Common myeloid progenitor, CD34-positive (primary cell): ENCODE data around the gene CTSO.

ENCODE experiments used
- CTCF ChIA-PET: fragments of 350-600 bp; sonication (Branson Sonifier 250); formaldehyde crosslinking; loops from one replicate; lab custom pipeline; 2021; ENCODE audit warnings: antibody characterized with exemption; lab: Charles Lee
- POLR2A ChIA-PET: fragments of 350-600 bp; sonication (Branson Sonifier 250); formaldehyde crosslinking; loops from one replicate; lab custom pipeline; 2021; ENCODE audit warnings: antibody characterized with exemption; lab: Charles Lee
- DNase-seq, 3 donors: peaks; one replicate each; pipeline versions ENCODE4 v3.0.0 to v3.0.0-alpha.2; 2013
- H3K27ac ChIP-seq, 2 experiments: 1 replicate in 1 of 2; 2 replicates in 1 of 2; pipeline ENCODE4 v1.7.0; 2013; ENCODE audit warnings: inconsistent platforms in 2 of 2, low read length in 2 of 2, mild to moderate bottlenecking in 2 of 2, low read depth in 1 of 2, moderate library complexity in 1 of 2; ENCODE audit not compliant: severe bottlenecking in 2 of 2, insufficient read depth in 1 of 2, poor library complexity in 1 of 2
- H3K27me3 ChIP-seq, 5 experiments: replicated peaks in 2 of 5; 1 replicate in 3 of 5; 2 replicates in 2 of 5; pipeline versions ENCODE4 v1.6.1 to v1.7.0; 2013; ENCODE audit warnings: low read length in 4 of 5, mild to moderate bottlenecking in 2 of 5, moderate library complexity in 2 of 5, inconsistent platforms in 1 of 5; ENCODE audit not compliant: insufficient read depth in 5 of 5, control insufficient read depth in 4 of 5
- H3K36me3 ChIP-seq, 4 experiments: 1 replicate in 2 of 4; 2 replicates in 2 of 4; pipeline versions ENCODE4 v1.6.1 to v1.7.0; 2013; ENCODE audit warnings: low read length in 3 of 4, control low read depth in 1 of 4, mild to moderate bottlenecking in 1 of 4; ENCODE audit not compliant: control insufficient read depth in 4 of 4, insufficient read depth in 4 of 4
- H3K4me1 ChIP-seq, 4 experiments: 1 replicate in 3 of 4; 2 replicates in 1 of 4; pipeline versions ENCODE4 v1.6.1 to v1.7.1; 2013; ENCODE audit warnings: low read length in 3 of 4, mild to moderate bottlenecking in 3 of 4, control low read depth in 1 of 4, inconsistent platforms in 1 of 4, moderate library complexity in 1 of 4; ENCODE audit not compliant: control insufficient read depth in 4 of 4, insufficient read depth in 4 of 4; ENCODE audit errors: control extremely low read depth in 1 of 4
- H3K4me3 ChIP-seq, 7 experiments: 1 replicate in 4 of 7; 2 replicates in 3 of 7; pipeline versions ENCODE4 v1.5.1 to v1.7.0; 2013; ENCODE audit warnings: mild to moderate bottlenecking in 7 of 7, low read length in 6 of 7, moderate library complexity in 6 of 7, inconsistent platforms in 2 of 7, low read depth in 2 of 7, control low read depth in 1 of 7; ENCODE audit not compliant: insufficient read depth in 4 of 7, control insufficient read depth in 1 of 7; ENCODE audit errors: extremely low read depth in 1 of 7
- H3K9me3 ChIP-seq, 5 experiments: 1 replicate in 4 of 5; 2 replicates in 1 of 5; pipeline versions ENCODE4 v1.6.1 to v1.7.1; 2013; ENCODE audit warnings: low read length in 4 of 5, mild to moderate bottlenecking in 2 of 5, inconsistent platforms in 1 of 5, low read depth in 1 of 5, moderate library complexity in 1 of 5; ENCODE audit not compliant: control insufficient read depth in 4 of 5, insufficient read depth in 2 of 5; ENCODE audit errors: control extremely low read depth in 1 of 5
- WGBS: methylation state at CpG from one replicate; pipeline ENCODE4 v1.1.5; 2013; ENCODE audit not compliant: insufficient coverage; 5-methylcytosine and 5-hydroxymethylcytosine counted together

The CTSO gene

DNA sequence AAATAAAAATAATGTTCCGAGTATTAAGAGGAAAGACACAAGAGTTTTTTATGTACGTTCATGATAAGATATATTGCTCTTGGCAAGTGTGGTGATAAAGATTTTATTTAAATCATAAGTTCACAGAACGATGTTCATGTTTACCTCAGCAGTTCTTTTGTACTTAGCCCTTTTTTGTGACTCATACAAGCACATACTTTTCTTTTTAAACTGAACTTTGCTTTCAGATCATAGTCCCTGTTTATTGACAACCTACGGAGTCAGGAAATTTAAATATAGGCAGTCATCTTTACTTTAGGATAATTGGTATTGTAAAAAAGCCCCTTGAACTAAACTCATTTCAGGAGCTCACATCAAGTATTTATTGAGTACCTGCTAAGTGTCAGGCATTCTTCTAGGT, 1.3 kb upstream of the CTSO start:
- DNase-seq = no peak
- Histone ChIP-seq H3K27ac (no peak overlapping the region), H3K4me1 (peaks cover 0 to 6% (median 4%) of the 10 kb centered on the region in 4 experiments), H3K9me3 (no peaks in the 10 kb centered on the region), H3K27me3 (peaks cover 0 to under 1% (median 0%) of the 10 kb centered on the region in 5 experiments), H3K36me3 (no peaks in the 10 kb centered on the region), H3K4me3 (no peak overlapping the region)
- WGBS = 100% methylated on average over 2 of the region's 4 CpGs
- ChIA-PET CTCF (no interaction called here), POLR2A (no interaction called here)

DNA sequence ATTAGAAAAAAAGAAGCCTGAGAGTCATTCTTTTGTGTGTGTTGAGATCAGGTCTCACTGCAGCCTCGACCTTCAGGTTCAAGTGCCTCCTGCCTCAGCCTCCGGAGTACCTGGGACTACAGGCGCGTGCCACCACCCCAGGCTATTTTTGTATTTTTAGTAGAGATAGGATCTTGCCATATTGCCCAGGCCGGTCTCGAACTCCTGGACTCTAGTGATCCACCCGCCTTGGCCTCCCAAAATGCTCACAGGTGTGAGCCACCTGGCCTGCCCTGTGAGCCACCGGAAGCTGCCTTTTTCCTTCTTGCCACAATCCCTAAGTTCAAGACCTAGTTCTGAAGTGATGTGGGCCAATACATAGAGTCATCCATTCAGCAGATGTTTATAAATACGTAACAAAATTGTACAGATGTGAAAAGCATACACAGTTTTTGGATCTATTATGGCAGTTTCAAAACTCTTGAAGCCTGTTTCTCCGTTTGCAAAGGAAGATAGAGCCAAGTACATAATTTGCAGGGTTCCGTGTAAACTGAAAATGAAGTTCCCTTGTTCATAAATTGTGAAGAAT, 536 bp upstream of the CTSO start:
- Histone ChIP-seq H3K4me3 (peak overlapping the region in 6 of 7 experiments; percentile 84 to 98 (median 92)), H3K27me3 (no peaks in the 10 kb centered on the region), H3K36me3 (no peaks in the 10 kb centered on the region), H3K27ac (peak overlapping the region; percentile 77 to 93), H3K9me3 (no peaks in the 10 kb centered on the region), H3K4me1 (peaks cover 0 to 6% (median 4%) of the 10 kb centered on the region in 4 experiments)
- CTCF ChIA-PET = interaction anchor here (0.9 to 3.0 kb wide), 5 partner anchors 10 to 215 kb away, joined by 3 to 27 read pairs (median 5); no protein-coding TSS in a partner anchor
- POLR2A ChIA-PET = no interaction called here
- whole genome bisulfite sequencing = 92% methylated on average over 8 of the region's 11 CpGs
- DNase-seq = no peak

DNA sequence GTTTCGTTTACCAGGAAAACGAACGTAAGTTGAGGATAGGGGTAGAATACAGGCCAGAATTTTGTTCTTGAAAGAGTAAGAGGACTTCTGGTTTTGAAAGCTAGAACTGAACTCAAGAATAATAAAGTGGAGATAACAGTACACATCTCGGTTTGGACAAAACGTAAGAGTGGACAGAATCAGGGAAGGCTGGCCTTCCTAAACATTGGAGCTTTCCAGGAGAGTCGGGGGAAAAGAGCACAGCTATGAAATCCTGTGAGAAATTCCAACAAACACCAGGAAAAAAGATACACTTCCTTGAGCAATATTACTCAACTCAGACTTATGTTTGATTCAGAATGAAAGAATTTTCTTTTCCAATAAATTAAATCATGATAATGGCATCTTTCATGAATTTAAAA, 1.2 kb downstream of the CTSO start:
- Histone ChIP-seq H3K27me3 (no peaks in the 10 kb centered on the region), H3K9me3 (no peaks in the 10 kb centered on the region), H3K4me1 (peaks cover 0 to 6% (median 4%) of the 10 kb centered on the region in 4 experiments), H3K27ac (no peak overlapping the region), H3K36me3 (no peaks in the 10 kb centered on the region), H3K4me3 (peak overlapping the region in 2 of 7 experiments; percentile 96 to 98)
- CTCF ChIA-PET = interaction anchor here (0.9 to 3.0 kb wide), 12 partner anchors 9 to 581 kb away, joined by 3 to 27 read pairs (median 4); no protein-coding TSS in a partner anchor
- 100% methylated on average over 3 of the region's 6 CpGs for whole genome bisulfite sequencing
- POLR2A ChIA-PET = interaction anchor here (0.6 kb wide), 1 partner anchor 1008 kb away, joined by 3 read pairs; no protein-coding TSS in a partner anchor
- no peak for DNase-seq

DNA sequence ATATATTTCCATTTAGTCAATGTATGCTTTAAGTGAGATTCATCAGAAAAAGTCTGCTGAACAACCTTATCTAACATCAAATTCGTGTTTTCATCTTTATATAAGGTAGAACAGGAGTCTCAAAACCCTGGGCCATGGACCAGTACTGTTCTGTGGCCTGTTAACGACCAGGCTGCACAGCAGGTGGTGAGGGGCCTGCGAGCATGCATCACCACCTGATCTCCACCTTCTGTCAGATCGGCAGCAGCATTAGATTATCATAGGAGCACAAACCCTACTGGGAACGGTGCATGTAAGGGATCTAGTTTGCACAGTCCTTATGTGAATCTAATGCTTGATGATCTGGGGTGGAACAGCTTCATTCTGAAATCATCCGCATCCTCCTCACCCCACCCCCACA, 3.2 kb downstream of the CTSO start:
- peaks cover 0 to 6% (median 4%) of the 10 kb centered on the region in 4 experiments for H3K4me1 ChIP-seq
- 91% methylated on average over 4 of the region's 6 CpGs for WGBS
- no peak overlapping the region for H3K27ac ChIP-seq
- no peaks in the 10 kb centered on the region for H3K36me3 ChIP-seq
- no peaks in the 10 kb centered on the region for H3K9me3 ChIP-seq
- ChIA-PET POLR2A (no interaction called here), CTCF (interaction anchor here (1.1 kb wide), 1 partner anchor 145 kb away, joined by 3 read pairs; no protein-coding TSS in a partner anchor)
- H3K27me3 ChIP-seq = no peaks in the 10 kb centered on the region
- DNase-seq = no peak
- H3K4me3 ChIP-seq = no peak overlapping the region

DNA sequence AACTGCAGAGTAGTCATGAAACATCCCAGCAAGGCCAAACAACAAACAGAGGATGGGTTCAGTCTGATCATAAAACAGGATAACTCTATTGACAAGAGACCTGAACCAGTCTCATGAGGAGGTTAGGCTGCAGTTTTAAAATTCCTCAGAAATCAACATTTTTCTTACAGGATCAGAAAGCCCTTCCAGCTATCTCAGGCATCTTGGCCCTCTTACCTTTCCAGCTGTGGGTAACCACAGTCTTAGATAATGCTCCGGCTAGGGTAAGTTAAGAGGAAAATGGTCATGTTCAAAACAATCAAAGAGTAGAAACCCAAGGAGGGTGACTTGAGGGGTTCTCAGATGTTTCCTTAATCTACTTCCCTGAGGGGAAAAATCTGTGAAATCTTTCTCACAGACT, 5.1 kb downstream of the CTSO start:
- ChIA-PET CTCF (no interaction called here), POLR2A (no interaction called here)
- Histone ChIP-seq H3K9me3 (no peaks in the 10 kb centered on the region), H3K36me3 (no peaks in the 10 kb centered on the region), H3K27me3 (no peaks in the 10 kb centered on the region), H3K27ac (no peak overlapping the region), H3K4me1 (peaks cover 0 to 4% (median 2%) of the 10 kb centered on the region in 4 experiments), H3K4me3 (no peak overlapping the region)
- WGBS = 13% methylated on average over 1 of the region's 1 CpG
- no peak for DNase-seq

DNA sequence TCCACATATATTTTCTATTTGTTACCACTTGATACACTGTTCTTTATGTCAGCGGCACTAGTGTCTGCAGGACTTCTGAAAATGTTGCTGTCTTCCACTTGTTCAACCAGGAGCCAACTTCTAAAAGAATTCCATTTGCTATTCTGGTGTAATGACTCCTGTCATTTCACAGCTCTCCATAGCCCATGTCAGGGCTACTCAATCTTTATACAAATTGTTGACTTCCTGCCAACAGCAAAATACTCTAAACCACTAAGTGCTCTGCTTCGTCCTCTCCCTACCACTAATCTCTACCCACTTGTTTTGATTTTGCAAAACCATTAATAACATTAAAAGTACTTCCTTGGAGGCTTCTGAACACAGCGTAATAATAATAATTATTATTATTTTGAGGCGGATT, 7.2 kb downstream of the CTSO start:
- H3K36me3 ChIP-seq = peaks cover 0 to 4% (median 0%) of the 10 kb centered on the region in 4 experiments
- H3K4me3 ChIP-seq = no peak overlapping the region
- ChIA-PET CTCF (no interaction called here), POLR2A (no interaction called here)
- H3K4me1 ChIP-seq = no peaks in the 10 kb centered on the region
- no peaks in the 10 kb centered on the region for H3K9me3 ChIP-seq
- H3K27me3 ChIP-seq = no peaks in the 10 kb centered on the region
- DNase-seq = no peak
- 70% methylated on average over 2 of the region's 4 CpGs for WGBS
- no peak overlapping the region for H3K27ac ChIP-seq

DNA sequence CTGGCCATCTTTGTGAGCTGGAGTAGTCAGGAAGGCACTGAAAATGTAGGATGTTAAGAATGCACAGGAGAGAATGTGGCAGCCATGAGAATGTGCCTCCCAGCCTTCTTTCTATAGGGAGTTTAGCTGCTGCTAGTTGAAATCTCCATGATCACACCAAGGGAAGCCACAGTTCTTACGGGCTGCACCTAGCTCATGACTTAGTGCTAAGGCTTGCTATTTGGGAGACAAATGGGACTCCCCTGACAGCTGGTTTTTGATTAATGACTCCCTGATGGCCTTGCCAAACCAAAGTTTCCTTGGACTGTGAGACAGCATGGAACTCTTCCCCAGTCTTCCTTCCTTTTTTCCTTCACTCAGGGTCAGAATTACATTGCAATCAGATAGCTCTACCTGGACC, 9.2 kb downstream of the CTSO start:
- Histone ChIP-seq H3K4me3 (no peak overlapping the region), H3K27ac (no peak overlapping the region), H3K4me1 (no peaks in the 10 kb centered on the region), H3K27me3 (no peaks in the 10 kb centered on the region), H3K9me3 (no peaks in the 10 kb centered on the region), H3K36me3 (peaks cover 0 to 6% (median 4%) of the 10 kb centered on the region in 4 experiments)
- POLR2A ChIA-PET = no interaction called here
- CTCF ChIA-PET = interaction anchor here (2.0 kb wide), 1 partner anchor 9 kb away, joined by 8 read pairs; the partner anchor contains the start of gene CTSO
- WGBS = no CpG with 5 or more reads among the region's 1 CpG
- no peak for DNase-seq
